ENCODE data around the gene JRKL.
A peak's percentile ranks its signal among the peaks of the same experiment; 100 is the strongest.

Gene JRKL

GRCh38 chr11:96389720-96390487, at the start of gene JRKL, which contains the start of gene CCDC82:
JRKL (plus strand) TSS chr11:96390013; CDS start chr11:96390650, 637 bp downstream.
CCDC82 (minus strand) TSS chr11:96389912; CDS start chr11:96384747, 5,165 bp downstream.
- peak within 1 kb of the TSS; percentile 90 for H3K4me3 Mint-ChIP-seq
- H3K36me3 Mint-ChIP-seq (ENCODE audit: low read depth), result peaks cover 38% of the 10 kb centered on the region
- intact Hi-C loops (cut with micrococcal nuclease), result loop anchor here (1.0 to 5.0 kb wide), 2 partner anchors 148 to 601 kb away; partner anchors contain the start of gene FAM76B
- H3K27ac Mint-ChIP-seq, result peak within 1 kb of the TSS; percentile 92
- H3K9me3 Mint-ChIP-seq, result no peaks in the 10 kb centered on the region
- no peaks in the 10 kb centered on the region for H3K27me3 Mint-ChIP-seq
- peaks cover 30% of the 10 kb centered on the region for H3K4me1 Mint-ChIP-seq (ENCODE audit: low read depth)

- intact Hi-C loops (cut with micrococcal nuclease), result loop anchor here (5.0 kb wide), 1 partner anchor 98 kb away; no protein-coding TSS in a partner anchor
- Mint-ChIP-seq H3K27me3 (peaks cover 8% of the 10 kb centered on the region), H3K27ac (peak overlapping the region; percentile 96), H3K4me1 (ENCODE audit: low read depth) (peaks cover 67% of the 10 kb centered on the region), H3K36me3 (ENCODE audit: low read depth) (peaks cover 15% of the 10 kb centered on the region), H3K4me3 (no peak overlapping the region), H3K9me3 (no peaks in the 10 kb centered on the region)
Measured at GRCh38 chr11:96340555-96340885, 49.3 kb upstream of the JRKL start.

- peaks cover 15% of the 10 kb centered on the region for H3K36me3 Mint-ChIP-seq (ENCODE audit: low read depth)
- peaks cover 58% of the 10 kb centered on the region for H3K4me1 Mint-ChIP-seq (ENCODE audit: low read depth)
Measured at GRCh38 chr11:96341211-96342013, 48.4 kb upstream of the JRKL start.

GRCh38 chr11:96342014-96342960, 47.5 kb upstream of the JRKL start:
- Mint-ChIP-seq H3K4me1 (ENCODE audit: low read depth) (peaks cover 56% of the 10 kb centered on the region), H3K4me3 (peak overlapping the region; percentile 100), H3K9me3 (no peaks in the 10 kb centered on the region), H3K27ac (peak overlapping the region; percentile 96), H3K27me3 (peaks cover 8% of the 10 kb centered on the region), H3K36me3 (ENCODE audit: low read depth) (peaks cover 15% of the 10 kb centered on the region)
- intact Hi-C loops (cut with micrococcal nuclease), result loop anchor here (5.0 kb wide), 1 partner anchor 100 kb away; no protein-coding TSS in a partner anchor

More at GRCh38 chr11:96341211-96342013, 48.4 kb upstream of the JRKL start:
- intact Hi-C loops (cut with micrococcal nuclease), result loop anchor here (5.0 kb wide), 1 partner anchor 99 kb away; no protein-coding TSS in a partner anchor
- Mint-ChIP-seq H3K9me3 (no peaks in the 10 kb centered on the region), H3K27ac (peak overlapping the region; percentile 96), H3K4me3 (peak overlapping the region; percentile 100), H3K27me3 (peaks cover 8% of the 10 kb centered on the region)

- H3K9me3 Mint-ChIP-seq, result no peaks in the 10 kb centered on the region
- H3K36me3 Mint-ChIP-seq (ENCODE audit: low read depth), result peaks cover 15% of the 10 kb centered on the region
- H3K4me1 Mint-ChIP-seq (ENCODE audit: low read depth), result peaks cover 47% of the 10 kb centered on the region
Measured at GRCh38 chr11:96342961-96343711, 46.7 kb upstream of the JRKL start, which contains the start of gene MAML2. MAML2 (minus strand) TSS chr11:96343195; CDS start chr11:96341895, 1,300 bp downstream.

GRCh38 chr11:96356848-96357247, 33.0 kb upstream of the JRKL start:
- intact Hi-C loops (cut with micrococcal nuclease), result no loop called here
- H3K27me3 Mint-ChIP-seq, result no peaks in the 10 kb centered on the region
- no peaks in the 10 kb centered on the region for H3K9me3 Mint-ChIP-seq
- H3K27ac Mint-ChIP-seq, result no peak overlapping the region
- H3K4me3 Mint-ChIP-seq, result no peak overlapping the region
- H3K4me1 Mint-ChIP-seq (ENCODE audit: low read depth), result no peaks in the 10 kb centered on the region
- H3K36me3 Mint-ChIP-seq (ENCODE audit: low read depth), result peaks cover 61% of the 10 kb centered on the region

More at GRCh38 chr11:96342961-96343711, 46.7 kb upstream of the JRKL start, which contains the start of gene MAML2:
- Mint-ChIP-seq H3K27me3 (peaks cover 8% of the 10 kb centered on the region), H3K27ac (peak within 1 kb of the TSS; percentile 96), H3K4me3 (peak within 1 kb of the TSS; percentile 100)
- intact Hi-C loops (cut with micrococcal nuclease), result loop anchor here (1.0 to 5.0 kb wide), 2 partner anchors 101 to 288 kb away; no protein-coding TSS in a partner anchor

- no peak overlapping the region for H3K4me3 Mint-ChIP-seq
- intact Hi-C loops (cut with micrococcal nuclease), result no loop called here
- no peak overlapping the region for H3K27ac Mint-ChIP-seq
- no peaks in the 10 kb centered on the region for H3K4me1 Mint-ChIP-seq (ENCODE audit: low read depth)
- no peaks in the 10 kb centered on the region for H3K9me3 Mint-ChIP-seq
- H3K36me3 Mint-ChIP-seq (ENCODE audit: low read depth), result peaks cover 65% of the 10 kb centered on the region
- H3K27me3 Mint-ChIP-seq, result no peaks in the 10 kb centered on the region
Measured at GRCh38 chr11:96357794-96358193, 32.0 kb upstream of the JRKL start.

GRCh38 chr11:96358321-96358720, 31.5 kb upstream of the JRKL start:
- Mint-ChIP-seq H3K4me1 (ENCODE audit: low read depth) (no peaks in the 10 kb centered on the region), H3K36me3 (ENCODE audit: low read depth) (peaks cover 69% of the 10 kb centered on the region), H3K4me3 (no peak overlapping the region), H3K9me3 (no peaks in the 10 kb centered on the region), H3K27ac (no peak overlapping the region), H3K27me3 (no peaks in the 10 kb centered on the region)
- intact Hi-C loops (cut with micrococcal nuclease), result no loop called here

GRCh38 chr11:96361778-96362177, 28.0 kb upstream of the JRKL start:
- Mint-ChIP-seq H3K36me3 (ENCODE audit: low read depth) (peaks cover 44% of the 10 kb centered on the region), H3K27ac (no peak overlapping the region), H3K4me3 (no peak overlapping the region), H3K4me1 (ENCODE audit: low read depth) (no peaks in the 10 kb centered on the region), H3K27me3 (no peaks in the 10 kb centered on the region), H3K9me3 (no peaks in the 10 kb centered on the region)
- intact Hi-C loops (cut with micrococcal nuclease), result no loop called here

GRCh38 chr11:96365493-96365892, 24.3 kb upstream of the JRKL start:
- Mint-ChIP-seq H3K4me1 (ENCODE audit: low read depth) (peaks cover 6% of the 10 kb centered on the region), H3K27me3 (no peaks in the 10 kb centered on the region)

GRCh38 chr11:96366024-96366423, 23.8 kb upstream of the JRKL start:
- H3K27ac Mint-ChIP-seq, result no peak overlapping the region
- no peak overlapping the region for H3K4me3 Mint-ChIP-seq
- peaks cover 46% of the 10 kb centered on the region for H3K36me3 Mint-ChIP-seq (ENCODE audit: low read depth)
- H3K27me3 Mint-ChIP-seq, result no peaks in the 10 kb centered on the region
- H3K9me3 Mint-ChIP-seq, result no peaks in the 10 kb centered on the region
- intact Hi-C loops (cut with micrococcal nuclease), result no loop called here
- peaks cover 6% of the 10 kb centered on the region for H3K4me1 Mint-ChIP-seq (ENCODE audit: low read depth)

More at GRCh38 chr11:96365493-96365892, 24.3 kb upstream of the JRKL start:
- H3K36me3 Mint-ChIP-seq (ENCODE audit: low read depth), result peaks cover 44% of the 10 kb centered on the region
- H3K4me3 Mint-ChIP-seq, result no peak overlapping the region
- H3K9me3 Mint-ChIP-seq, result no peaks in the 10 kb centered on the region
- no peak overlapping the region for H3K27ac Mint-ChIP-seq
- intact Hi-C loops (cut with micrococcal nuclease), result no loop called here

GRCh38 chr11:96367342-96367741, 22.5 kb upstream of the JRKL start:
- H3K27ac Mint-ChIP-seq, result no peak overlapping the region
- intact Hi-C loops (cut with micrococcal nuclease), result no loop called here
- no peaks in the 10 kb centered on the region for H3K27me3 Mint-ChIP-seq
- H3K4me1 Mint-ChIP-seq (ENCODE audit: low read depth), result peaks cover 6% of the 10 kb centered on the region
- H3K36me3 Mint-ChIP-seq (ENCODE audit: low read depth), result peaks cover 54% of the 10 kb centered on the region
- H3K4me3 Mint-ChIP-seq, result no peak overlapping the region
- H3K9me3 Mint-ChIP-seq, result no peaks in the 10 kb centered on the region
